ENCODE measurements around the gene CHD8. TPM values are rescaled to one million over a fixed set of nuclear protein-coding genes. Genes with fewer than 3 reads are reported as not detected.

The CHD8 gene
- total and polyA plus RNA-seq, 10 of the 15 experiments (the other 5 are each of a cell fraction or from before 2014, with no cell fraction given), result 20.2 to 79.5 (median 35.5) TPM

DNA sequence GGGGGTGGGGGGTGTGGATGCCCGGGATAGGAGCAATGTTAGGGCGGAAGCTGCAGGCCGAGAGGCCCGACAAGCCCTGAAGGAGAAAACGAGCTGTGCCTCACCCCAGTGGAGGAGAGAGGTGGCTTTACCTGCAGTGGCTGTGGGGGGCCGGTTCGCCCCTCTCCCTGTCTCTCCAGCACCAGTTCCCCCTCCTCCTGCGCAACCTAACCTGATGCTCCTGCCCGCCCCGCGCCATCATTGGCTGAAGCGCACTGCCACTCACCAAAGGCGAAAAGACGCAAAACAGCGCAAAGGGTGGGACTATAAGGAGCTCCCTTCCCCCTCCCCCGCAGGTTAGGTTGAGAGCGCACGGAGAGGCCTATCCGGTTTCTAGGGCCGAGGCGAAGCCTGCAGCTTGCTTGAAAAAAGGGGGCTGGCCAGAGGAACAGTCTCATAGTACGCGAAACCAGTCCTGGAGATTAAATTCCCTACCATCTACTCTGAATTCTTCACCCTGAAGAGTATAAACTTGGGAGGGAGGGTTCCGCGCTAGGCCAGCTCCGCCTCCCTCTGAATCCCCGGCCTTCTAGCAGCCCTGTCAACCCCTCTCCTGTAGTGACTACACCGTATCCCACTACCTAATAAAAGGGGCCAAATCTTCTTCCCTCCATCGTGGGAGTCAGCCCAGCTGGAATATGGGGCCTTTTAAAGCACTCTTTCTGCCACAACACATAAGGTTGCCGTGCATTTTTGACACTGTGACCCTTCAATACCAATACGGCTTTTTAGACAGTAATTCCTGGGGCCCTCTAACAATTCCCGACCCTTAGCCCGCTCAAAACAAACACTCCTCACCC, 18.6 kb downstream of the CHD8 start (continued):
- TF ChIP-seq, protein P1, sequence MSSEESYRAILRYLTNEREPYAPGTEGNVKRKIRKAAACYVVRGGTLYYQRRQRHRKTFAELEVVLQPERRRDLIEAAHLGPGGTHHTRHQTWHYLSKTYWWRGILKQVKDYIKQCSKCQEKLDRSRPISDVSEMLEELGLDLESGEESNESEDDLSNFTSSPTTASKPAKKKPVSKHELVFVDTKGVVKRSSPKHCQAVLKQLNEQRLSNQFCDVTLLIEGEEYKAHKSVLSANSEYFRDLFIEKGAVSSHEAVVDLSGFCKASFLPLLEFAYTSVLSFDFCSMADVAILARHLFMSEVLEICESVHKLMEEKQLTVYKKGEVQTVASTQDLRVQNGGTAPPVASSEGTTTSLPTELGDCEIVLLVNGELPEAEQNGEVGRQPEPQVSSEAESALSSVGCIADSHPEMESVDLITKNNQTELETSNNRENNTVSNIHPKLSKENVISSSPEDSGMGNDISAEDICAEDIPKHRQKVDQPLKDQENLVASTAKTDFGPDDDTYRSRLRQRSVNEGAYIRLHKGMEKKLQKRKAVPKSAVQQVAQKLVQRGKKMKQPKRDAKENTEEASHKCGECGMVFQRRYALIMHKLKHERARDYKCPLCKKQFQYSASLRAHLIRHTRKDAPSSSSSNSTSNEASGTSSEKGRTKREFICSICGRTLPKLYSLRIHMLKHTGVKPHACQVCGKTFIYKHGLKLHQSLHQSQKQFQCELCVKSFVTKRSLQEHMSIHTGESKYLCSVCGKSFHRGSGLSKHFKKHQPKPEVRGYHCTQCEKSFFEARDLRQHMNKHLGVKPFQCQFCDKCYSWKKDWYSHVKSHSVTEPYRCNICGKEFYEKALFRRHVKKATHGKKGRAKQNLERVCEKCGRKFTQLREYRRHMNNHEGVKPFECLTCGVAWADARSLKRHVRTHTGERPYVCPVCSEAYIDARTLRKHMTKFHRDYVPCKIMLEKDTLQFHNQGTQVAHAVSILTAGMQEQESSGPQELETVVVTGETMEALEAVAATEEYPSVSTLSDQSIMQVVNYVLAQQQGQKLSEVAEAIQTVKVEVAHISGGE (CRISPR knock-in tag; IDR thresholded peaks at IDR 0.05), result no peak
- TF ChIP-seq TAF1 (IDR thresholded peaks at IDR 0.05; ENCODE audit: borderline replicate concordance, low read depth, low read length) (no peak), BCL3 (IDR thresholded peaks at IDR 0.05; ENCODE audit: borderline replicate concordance, insufficient read depth, low read depth, low read length, poor library complexity, severe bottlenecking) (peak; percentile 45), ZNF384 (IDR thresholded peaks at IDR 0.05; ENCODE audit: borderline replicate concordance, low read depth, low read length) (no peak), NFYB (IDR thresholded peaks at IDR 0.05; ENCODE audit: insufficient read depth, low read depth, low read length) (peak; percentile 100), TBL1XR1 (IDR thresholded peaks at IDR 0.05; ENCODE audit: low read depth, low read length) (no peak), MYC (IDR thresholded peaks at IDR 0.05; ENCODE audit: insufficient read depth, insufficient read length, insufficient replicate concordance, low read length, severe bottlenecking) (no peak), YBX1 (IDR thresholded peaks at IDR 0.05) (no peak), MAX (IDR thresholded peaks at IDR 0.05; ENCODE audit: low read depth, low read length) (no peak; the same call in 1 of the 2 replicates), BCLAF1 (IDR thresholded peaks at IDR 0.05) (no peak), USF2 (IDR thresholded peaks at IDR 0.05; ENCODE audit: borderline replicate concordance, low read depth, low read length) (no peak), RAD51 (IDR thresholded peaks at IDR 0.05) (no peak), ZNF207 (IDR thresholded peaks at IDR 0.05; ENCODE audit: borderline replicate concordance) (peak; percentile 77; the same call in 1 of the 2 replicates)
- TF ChIP-seq, protein P2, sequence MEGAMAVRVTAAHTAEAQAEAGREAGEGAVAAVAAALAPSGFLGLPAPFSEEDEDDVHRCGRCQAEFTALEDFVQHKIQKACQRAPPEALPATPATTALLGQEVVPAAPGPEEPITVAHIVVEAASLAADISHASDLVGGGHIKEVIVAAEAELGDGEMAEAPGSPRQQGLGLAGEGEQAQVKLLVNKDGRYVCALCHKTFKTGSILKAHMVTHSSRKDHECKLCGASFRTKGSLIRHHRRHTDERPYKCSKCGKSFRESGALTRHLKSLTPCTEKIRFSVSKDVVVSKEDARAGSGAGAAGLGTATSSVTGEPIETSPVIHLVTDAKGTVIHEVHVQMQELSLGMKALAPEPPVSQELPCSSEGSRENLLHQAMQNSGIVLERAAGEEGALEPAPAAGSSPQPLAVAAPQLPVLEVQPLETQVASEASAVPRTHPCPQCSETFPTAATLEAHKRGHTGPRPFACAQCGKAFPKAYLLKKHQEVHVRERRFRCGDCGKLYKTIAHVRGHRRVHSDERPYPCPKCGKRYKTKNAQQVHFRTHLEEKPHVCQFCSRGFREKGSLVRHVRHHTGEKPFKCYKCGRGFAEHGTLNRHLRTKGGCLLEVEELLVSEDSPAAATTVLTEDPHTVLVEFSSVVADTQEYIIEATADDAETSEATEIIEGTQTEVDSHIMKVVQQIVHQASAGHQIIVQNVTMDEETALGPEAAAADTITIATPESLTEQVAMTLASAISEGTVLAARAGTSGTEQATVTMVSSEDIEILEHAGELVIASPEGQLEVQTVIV (IDR thresholded peaks at IDR 0.05; ENCODE audit: borderline replicate concordance, partially characterized antibody), result peak; percentile 53

All from GM12878 (cell line).